GM21619 (cell line): ENCODE results near the gene LRRC8E.
"Not testable (repeated sequence)": the region's sequence is repeated elsewhere in the genome, so short reads cannot be mapped to it uniquely, and the experiment has no call there.

Experiments used
- ATAC-seq: cut with Tn5 transposase; IDR thresholded peaks from one replicate; pipeline ENCODE4 v1.9.1; 2021; ENCODE audit not compliant: unreplicated experiment

The LRRC8E gene

DNA sequence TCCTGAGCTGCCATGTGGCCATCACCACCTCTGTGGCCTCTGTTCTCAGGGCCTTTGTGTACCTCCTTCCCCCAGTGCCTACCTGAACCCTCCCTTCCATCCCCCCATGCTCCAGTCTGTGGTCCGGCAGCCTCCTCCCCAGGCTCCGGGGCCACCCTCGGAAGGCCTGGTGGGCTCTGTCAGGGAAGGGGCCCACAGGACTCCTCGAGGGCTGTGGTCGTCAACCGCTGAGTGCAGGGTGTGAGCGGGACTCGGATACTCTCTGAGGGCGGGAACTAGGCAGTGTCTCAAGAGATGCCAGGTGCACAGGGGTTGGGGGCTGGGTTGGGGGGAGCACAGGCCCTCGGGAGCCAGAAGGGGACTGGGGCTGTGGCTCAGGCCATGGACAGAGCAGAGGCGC, 19.2 kb downstream of the LRRC8E start:
- no peak for ATAC-seq

GRCh38 chr19:7908078-7908699, 19.9 kb downstream of the LRRC8E start:
- ATAC-seq, result no peak

GRCh38 chr19:7908742-7909461, 20.6 kb downstream of the LRRC8E start:
- no peak for ATAC-seq

GRCh38 chr19:7909471-7910067, 21.3 kb downstream of the LRRC8E start:
- ATAC-seq, result no peak

DNA sequence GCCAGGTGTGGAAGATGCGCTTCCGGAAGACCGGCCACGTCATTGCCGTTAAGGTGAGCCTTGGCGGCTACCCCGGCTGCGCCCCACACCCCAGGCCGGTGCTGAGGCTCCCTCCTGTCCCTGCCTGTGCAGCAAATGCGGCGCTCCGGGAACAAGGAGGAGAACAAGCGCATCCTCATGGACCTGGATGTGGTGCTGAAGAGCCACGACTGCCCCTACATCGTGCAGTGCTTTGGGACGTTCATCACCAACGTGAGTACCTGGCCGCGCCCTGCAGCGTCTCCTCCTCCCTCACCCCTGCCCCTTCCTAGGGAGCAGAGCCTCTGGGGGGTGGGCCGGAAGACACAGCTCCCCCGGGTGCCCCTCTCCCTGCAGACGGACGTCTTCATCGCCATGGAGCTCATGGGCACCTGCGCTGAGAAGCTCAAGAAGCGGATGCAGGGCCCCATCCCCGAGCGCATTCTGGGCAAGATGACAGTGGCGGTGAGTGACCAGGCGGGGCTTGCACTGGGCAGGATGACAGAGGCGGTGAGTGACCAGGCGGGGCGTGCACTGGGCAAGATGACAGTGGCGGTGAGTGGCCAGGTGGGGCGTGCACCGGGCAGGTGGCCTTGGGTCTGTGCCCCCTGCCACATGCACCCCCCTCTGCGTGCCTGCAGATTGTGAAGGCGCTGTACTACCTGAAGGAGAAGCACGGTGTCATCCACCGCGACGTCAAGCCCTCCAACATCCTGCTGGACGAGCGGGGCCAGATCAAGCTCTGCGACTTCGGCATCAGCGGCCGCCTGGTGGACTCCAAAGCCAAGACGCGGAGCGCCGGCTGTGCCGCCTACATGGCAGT, 22.2 kb downstream of the LRRC8E start:
- ATAC-seq, result no peak

DNA sequence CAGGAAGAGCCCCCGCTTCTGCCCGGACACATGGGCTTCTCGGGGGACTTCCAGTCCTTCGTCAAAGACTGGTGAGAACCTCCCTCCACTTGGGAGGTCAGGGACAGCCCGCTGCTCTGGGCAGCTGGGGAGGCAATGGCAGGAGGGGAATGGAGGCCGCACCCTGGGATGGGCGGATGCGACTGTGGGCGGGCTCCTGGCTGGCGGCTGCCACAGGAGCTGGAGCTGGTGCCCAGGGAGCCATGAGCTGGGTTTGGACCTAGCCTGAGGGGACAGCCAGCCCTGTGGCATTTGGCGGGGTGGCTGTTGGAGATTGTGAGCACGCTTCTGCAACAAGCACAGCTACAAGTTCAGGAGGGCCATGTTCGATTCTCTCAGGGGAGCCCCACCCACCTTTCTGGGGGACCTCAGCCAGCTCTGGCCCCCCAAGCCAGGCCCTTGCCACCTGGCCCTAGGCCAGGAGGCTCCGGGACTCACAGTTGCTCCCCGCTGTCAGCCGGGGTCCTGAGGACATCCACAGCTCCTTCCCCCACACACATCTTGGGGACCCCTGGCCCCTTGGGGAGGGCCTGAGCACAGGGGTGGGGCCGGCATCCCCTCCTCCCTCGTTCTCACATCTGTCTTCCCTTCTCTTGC, 23.3 kb downstream of the LRRC8E start:
- no peak for ATAC-seq

DNA sequence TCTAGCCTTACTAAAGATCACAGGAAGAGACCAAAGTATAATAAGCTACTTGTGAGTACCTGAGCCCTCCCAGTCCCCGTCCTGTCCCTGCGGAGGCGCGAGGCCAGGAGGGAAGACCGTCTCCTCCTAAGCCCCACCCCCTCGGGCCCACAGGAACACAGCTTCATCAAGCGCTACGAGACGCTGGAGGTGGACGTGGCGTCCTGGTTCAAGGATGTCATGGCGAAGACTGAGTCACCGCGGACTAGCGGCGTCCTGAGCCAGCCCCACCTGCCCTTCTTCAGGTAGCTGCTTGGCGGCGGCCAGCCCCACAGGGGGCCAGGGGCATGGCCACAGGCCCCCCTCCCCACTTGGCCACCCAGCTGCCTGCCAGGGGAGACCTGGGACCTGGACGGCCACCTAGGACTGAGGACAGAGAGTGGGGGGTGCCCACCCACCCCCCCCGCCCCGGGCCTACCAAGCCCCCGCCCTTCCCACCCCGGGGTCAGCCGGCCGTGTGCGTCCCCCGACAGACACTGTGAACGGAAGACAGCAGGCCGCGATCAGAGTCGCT, 23.9 kb downstream of the LRRC8E start:
- ATAC-seq, result no peak

GRCh38 chr19:7912697-7913564, 24.6 kb downstream of the LRRC8E start:
- ATAC-seq, result no peak

DNA sequence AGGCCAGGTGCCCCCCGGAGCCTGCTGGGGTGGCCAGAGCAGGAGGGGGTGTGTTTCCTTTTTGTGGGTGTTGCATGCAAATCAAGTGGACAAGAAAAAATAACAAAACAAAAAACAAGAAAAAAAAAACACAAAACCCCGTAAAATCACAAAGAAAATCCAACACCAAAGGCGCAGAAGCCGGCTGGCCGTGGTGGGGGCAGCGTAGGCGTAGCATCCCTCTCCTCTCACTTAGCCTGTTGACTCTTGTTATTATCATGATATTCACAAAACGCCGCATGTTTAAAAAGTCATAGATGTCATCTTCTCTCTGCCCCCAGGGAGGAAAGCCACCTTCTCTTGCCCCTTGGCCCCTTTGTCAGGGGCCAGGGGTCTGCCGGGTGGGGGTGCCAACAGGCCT, 25.3 kb downstream of the LRRC8E start:
- ATAC-seq, result no peak

GRCh38 chr19:7914099-7914498, 25.8 kb downstream of the LRRC8E start:
- ATAC-seq, result no peak

- no peak for ATAC-seq
Measured at GRCh38 chr19:7914598-7915045, 26.3 kb downstream of the LRRC8E start, which contains the start of gene TGFBR3L. Gene TGFBR3L (plus strand): TSS chr19:7914830.

GRCh38 chr19:7915250-7916102, 27.2 kb downstream of the LRRC8E start:
- ATAC-seq, result no peak

DNA sequence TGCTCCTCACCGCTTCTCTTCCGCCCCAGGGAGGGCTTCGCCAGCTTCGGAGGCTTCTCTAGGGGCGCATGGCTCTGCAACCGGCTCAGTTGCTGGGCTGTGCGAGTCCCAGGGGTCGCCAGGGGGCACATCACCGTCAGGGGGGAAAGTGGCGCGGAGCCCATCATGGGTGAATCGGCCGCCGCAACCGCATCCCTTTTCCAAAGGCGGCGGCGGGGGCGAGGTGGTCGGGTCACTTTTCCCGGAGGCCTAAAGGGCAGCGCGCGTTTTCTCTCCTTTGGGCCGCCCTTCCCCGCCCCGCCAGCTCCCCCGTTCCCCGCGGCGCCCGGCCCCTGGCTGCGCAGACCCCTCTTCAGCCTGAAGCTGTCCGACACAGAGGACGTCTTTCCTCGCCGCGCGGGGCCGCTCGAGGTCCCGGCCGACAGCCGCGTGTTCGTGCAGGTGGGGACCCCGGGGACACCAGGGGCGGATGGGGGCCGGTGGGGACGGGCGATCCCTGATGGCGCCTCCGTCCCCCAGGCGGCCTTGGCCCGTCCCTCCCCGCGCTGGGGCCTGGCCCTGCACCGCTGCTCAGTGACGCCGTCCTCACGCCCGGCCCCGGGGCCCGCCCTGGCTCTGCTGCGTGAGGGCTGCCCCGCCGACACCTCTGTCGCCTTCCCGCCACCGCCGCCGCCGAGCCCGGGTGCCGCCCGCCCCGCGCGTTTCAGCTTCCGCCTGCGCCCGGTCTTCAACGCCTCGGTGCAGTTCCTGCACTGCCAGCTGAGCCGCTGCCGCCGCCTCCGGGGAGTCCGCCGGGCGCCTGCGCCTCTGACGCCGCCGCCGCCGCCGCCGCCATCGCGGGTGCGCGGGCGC, 28.0 kb downstream of the LRRC8E start:
- ATAC-seq, result no peak

GRCh38 chr19:7916955-7917266, 28.6 kb downstream of the LRRC8E start:
- no peak for ATAC-seq

DNA sequence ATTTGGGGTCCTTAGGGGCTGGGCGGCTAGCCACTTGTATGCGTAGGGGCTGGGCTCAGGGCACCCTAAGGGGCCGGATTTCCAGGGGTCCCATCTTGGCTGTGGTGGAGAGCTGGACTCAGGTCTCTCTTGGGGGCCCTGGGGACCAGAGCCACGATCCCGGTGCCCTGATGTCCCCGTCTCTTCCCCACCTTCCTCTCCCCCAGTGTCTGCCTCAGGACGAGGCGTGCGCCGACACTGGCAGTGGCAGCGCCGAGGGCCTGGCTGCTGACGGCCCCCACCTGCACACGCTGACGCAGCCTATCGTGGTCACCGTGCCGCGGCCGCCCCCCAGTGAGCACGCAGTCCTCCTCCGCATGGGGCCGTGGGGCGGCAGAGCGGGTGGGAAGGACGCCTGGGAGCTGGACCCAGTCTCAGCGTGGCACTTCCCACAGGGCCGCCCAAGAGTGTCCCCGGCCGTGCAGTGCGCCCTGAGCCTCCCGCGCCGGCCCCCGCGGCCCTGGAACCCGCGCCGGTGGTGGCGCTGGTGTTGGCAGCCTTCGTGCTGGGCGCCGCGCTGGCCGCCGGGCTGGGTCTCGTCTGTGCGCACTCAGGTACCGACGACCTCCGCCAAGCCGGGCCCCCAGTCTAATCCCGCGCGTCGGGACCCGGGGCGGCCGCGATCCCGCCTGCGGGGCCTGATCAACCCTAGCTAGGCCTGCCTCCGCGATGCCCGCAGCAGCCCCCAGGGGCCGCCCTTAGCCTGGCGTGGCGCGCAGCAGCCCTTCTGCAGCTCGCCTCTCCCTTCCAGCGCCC, 29.2 kb downstream of the LRRC8E start:
- no peak for ATAC-seq

GRCh38 chr19:7918062-7918614, 29.8 kb downstream of the LRRC8E start:
- not testable (repeated sequence) for ATAC-seq
